Thyroid gland (tissue), 4 donors: ENCODE data around the gene RBM19. TPM values are rescaled to one million over a fixed set of nuclear protein-coding genes. Genes with fewer than 3 reads are reported as not detected.

Source experiments
- DNase-seq, 2 donors: peaks; one replicate each; pipeline ENCODE4 v3.0.0-alpha.2; 2019
- H3K27ac ChIP-seq, 3 donors: fragments of 200-600 bp; sonication (generic); 1 replicate in 2 of 3; 2 replicates in 1 of 3; pipeline ENCODE4 v1.5.1; 2016 to 2019; ENCODE audit warnings: mild to moderate bottlenecking in 1 of 3, moderate library complexity in 1 of 3
- H3K27me3 ChIP-seq: fragments of 200-600 bp; sonication (generic); one replicate; pipeline ENCODE4 v1.5.1; 2019
- H3K36me3 ChIP-seq, 2 donors: fragments of 200-600 bp; sonication (generic); one replicate each; pipeline ENCODE4 v1.5.1; 2016 to 2019
- H3K4me1 ChIP-seq, 2 donors: fragments of 200-600 bp; sonication (generic); one replicate each; pipeline ENCODE4 v1.5.1; 2017 to 2019
- H3K4me3 ChIP-seq, 3 donors: fragments of 200-600 bp; sonication (generic); replicated peaks in 1 of 3; 1 replicate in 2 of 3; 2 replicates in 1 of 3; pipeline ENCODE4 v1.5.1; 2016; ENCODE audit warnings: mild to moderate bottlenecking in 1 of 3
- H3K9me3 ChIP-seq: fragments of 200-600 bp; sonication (generic); one replicate; pipeline ENCODE4 v1.5.1; 2017
- POLR2A ChIP-seq, 2 donors: fragments of 450-650 bp; IDR thresholded peaks; one replicate each; pipeline ENCODE4 v1.6.1; 2017; ENCODE audit warnings: antibody characterized with exemption in 2 of 2, mild to moderate bottlenecking in 2 of 2, moderate library complexity in 1 of 2
- WGBS, 2 donors: methylation state at CpG; one replicate each; pipeline ENCODE4 v1.1.5; 2017; 5-methylcytosine and 5-hydroxymethylcytosine counted together
- intact Hi-C: fragments of 100-400 bp; cut with DNase I; formaldehyde crosslinking; loops from one replicate; pipeline ENCODE4 v1.15.1; 2023
- total RNA-seq, 4 donors: library from RNA; depleted of rRNA; stranded (reverse); fragments of >200 nt; gene quantifications; one replicate each; pipeline ENCODE4 v1.2.3, GENCODE V29; 2016
- TF ChIP-seq, protein P1 (sequence below), 6 experiments: fragments of 200-600 bp in 3 of 6; fragments of 450-650 bp in 3 of 6; sonication (generic) in 3 of 6; IDR thresholded peaks; one replicate each; pipeline ENCODE4 v1.5.1; 2016 to 2019; ENCODE audit warnings: antibody characterized with exemption in 6 of 6, mild to moderate bottlenecking in 2 of 6, inconsistent platforms in 1 of 6, moderate library complexity in 1 of 6

Gene RBM19
- total RNA-seq, 4 donors from 2014 or later: 27.3 to 40.6 (median 36.1) TPM

DNA sequence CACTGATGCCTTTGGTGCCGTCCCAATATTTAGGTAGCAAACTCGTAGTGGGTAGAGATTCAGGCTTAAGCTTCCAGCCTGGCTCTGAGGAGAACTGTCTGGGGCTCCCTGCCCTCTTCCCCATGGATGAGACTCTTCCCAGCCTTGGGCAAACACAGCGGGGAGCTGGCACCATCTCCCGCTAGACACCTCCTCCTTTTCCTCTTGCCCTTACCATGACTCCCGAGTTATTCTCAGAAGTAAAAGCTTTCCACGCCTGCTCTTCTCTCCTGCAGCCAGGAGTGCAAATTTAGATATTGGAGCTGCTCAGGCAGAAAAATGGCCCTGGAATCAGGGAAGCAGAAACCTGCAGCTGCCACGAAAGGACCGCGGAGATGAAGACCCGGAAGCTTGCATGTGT is 45.6 kb upstream of the RBM19 start:
- TF ChIP-seq POLR2A (IDR thresholded peaks at IDR 0.05): no peak
- TF ChIP-seq, protein P1, sequence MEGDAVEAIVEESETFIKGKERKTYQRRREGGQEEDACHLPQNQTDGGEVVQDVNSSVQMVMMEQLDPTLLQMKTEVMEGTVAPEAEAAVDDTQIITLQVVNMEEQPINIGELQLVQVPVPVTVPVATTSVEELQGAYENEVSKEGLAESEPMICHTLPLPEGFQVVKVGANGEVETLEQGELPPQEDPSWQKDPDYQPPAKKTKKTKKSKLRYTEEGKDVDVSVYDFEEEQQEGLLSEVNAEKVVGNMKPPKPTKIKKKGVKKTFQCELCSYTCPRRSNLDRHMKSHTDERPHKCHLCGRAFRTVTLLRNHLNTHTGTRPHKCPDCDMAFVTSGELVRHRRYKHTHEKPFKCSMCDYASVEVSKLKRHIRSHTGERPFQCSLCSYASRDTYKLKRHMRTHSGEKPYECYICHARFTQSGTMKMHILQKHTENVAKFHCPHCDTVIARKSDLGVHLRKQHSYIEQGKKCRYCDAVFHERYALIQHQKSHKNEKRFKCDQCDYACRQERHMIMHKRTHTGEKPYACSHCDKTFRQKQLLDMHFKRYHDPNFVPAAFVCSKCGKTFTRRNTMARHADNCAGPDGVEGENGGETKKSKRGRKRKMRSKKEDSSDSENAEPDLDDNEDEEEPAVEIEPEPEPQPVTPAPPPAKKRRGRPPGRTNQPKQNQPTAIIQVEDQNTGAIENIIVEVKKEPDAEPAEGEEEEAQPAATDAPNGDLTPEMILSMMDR (IDR thresholded peaks at IDR 0.05): no peak
- H3K4me3 ChIP-seq: no peak overlapping the region
- H3K27ac ChIP-seq: no peak overlapping the region
- no peaks in the 10 kb centered on the region for H3K4me1 ChIP-seq
- WGBS, 2 donors: 52 to 59% methylated on average over 10 of the region's 10 CpGs
- DNase-seq: no peak
- no peaks in the 10 kb centered on the region for H3K36me3 ChIP-seq
- intact Hi-C loops: no loop called here
- H3K27me3 ChIP-seq: no peaks in the 10 kb centered on the region
- H3K9me3 ChIP-seq: no peaks in the 10 kb centered on the region

DNA sequence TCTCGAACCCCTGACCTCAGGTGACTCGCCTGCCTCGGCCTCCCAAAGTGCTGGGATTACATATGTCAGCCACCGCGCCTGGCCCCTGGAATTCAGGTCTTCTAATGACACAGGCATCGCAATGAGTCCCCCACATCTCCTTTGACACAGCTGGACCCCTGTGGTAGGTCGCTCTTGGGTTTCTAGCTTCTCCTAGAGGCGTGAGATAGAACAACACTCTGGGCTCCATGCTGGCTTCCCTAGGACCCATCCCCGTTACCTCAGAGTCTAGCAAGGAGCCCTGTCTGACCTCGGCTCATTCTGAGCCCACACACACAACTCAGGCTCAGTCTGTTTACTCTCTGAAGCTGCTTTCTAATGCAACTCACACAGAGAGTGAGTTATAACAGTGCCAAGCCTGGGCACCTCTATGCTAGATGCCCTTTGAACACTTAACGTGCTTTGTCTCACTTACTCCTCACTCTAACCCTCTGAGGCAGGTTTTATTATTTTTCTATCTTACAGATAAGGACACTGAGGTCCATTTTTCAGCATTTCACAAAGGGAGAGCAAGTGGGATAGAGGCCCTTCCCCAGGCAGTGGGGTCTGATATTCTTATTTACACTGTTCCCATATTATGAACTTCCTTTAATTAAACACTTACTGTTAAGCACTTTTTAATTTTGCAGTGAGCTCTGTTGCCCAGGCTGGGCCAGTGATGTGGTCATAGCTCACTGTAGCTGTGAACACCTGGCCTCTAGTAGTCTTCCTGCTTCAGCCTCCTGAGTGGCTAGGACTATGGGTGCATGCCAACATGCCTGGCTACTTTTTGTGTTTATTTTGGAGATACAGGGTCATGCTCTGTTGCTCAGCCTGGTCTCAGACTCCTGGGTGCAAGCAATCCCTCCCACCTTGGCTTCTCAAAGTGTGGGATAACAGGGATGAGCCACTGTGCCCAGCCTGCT is 40.6 kb upstream of the RBM19 start:
- intact Hi-C loops: no loop called here
- no peaks in the 10 kb centered on the region for H3K4me1 ChIP-seq
- H3K9me3 ChIP-seq: no peaks in the 10 kb centered on the region
- no peaks in the 10 kb centered on the region for H3K27me3 ChIP-seq
- WGBS, 2 donors: 79 to 80% methylated on average over 10 to 11 of the region's 11 CpGs
- DNase-seq: no peak
- H3K27ac ChIP-seq: no peak overlapping the region
- no peak for TF ChIP-seq POLR2A (IDR thresholded peaks at IDR 0.05)
- TF ChIP-seq, protein P1 (IDR thresholded peaks at IDR 0.05): no peak
- no peaks in the 10 kb centered on the region for H3K36me3 ChIP-seq
- no peak overlapping the region for H3K4me3 ChIP-seq

DNA sequence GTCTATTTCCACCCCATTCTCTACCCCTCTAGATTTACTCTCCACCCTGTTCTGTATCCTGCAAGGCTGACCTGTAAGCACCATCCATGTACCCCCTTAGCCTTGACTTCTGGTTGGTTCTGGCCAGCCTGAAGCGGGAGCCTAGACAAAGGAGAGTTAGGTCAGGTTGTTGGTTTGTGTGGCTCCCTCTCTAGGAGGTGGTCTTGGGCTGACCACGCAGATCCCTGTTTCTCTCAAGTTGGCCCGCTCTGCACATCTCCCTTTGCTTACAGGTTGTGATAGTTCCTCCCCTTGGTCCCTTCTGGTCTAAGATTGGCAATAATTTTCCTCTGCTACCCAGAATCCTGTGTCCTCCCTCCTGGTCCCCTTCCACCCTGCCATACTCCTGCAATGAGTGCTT is 38.3 kb upstream of the RBM19 start:
- Histone ChIP-seq H3K4me1 (no peaks in the 10 kb centered on the region), H3K36me3 (no peaks in the 10 kb centered on the region), H3K4me3 (no peak overlapping the region), H3K27ac (no peak overlapping the region), H3K27me3 (no peaks in the 10 kb centered on the region), H3K9me3 (no peaks in the 10 kb centered on the region)
- intact Hi-C loops: no loop called here
- no peak for DNase-seq
- 90 to 92% methylated on average over 3 of the region's 3 CpGs for WGBS, 2 donors
- TF ChIP-seq, protein P1 (IDR thresholded peaks at IDR 0.05): no peak
- no peak for TF ChIP-seq POLR2A (IDR thresholded peaks at IDR 0.05)

- no peaks in the 10 kb centered on the region for H3K27me3 ChIP-seq
- H3K9me3 ChIP-seq: no peaks in the 10 kb centered on the region
- H3K4me3 ChIP-seq: no peak overlapping the region
- H3K36me3 ChIP-seq: no peaks in the 10 kb centered on the region
- TF ChIP-seq, protein P1 (IDR thresholded peaks at IDR 0.05): no peak
- no peak for TF ChIP-seq POLR2A (IDR thresholded peaks at IDR 0.05)
- H3K27ac ChIP-seq: no peak overlapping the region
- 68 to 70% methylated on average over 5 of the region's 5 CpGs for WGBS, 2 donors
- no peaks in the 10 kb centered on the region for H3K4me1 ChIP-seq
- intact Hi-C loops: no loop called here
- no peak for DNase-seq
These were observed 37.2 kb upstream of the RBM19 start for GRCh38 chr12:114003286-114003685.
